Spleen (tissue), 11 donors: ENCODE data around the gene SMIM29. TPM values are rescaled to one million over a fixed set of nuclear protein-coding genes. Genes with fewer than 3 reads are reported as not detected.

Experiments used
- DNase-seq: peaks from one replicate; pipeline ENCODE4 v3.0.0-alpha.2; 2020
- H3K27ac ChIP-seq, 8 donors: fragments of 200-600 bp; sonication (generic) in 7 of 8; 1 replicate in 4 of 8; 2 replicates in 4 of 8; pipeline versions ENCODE4 v1.5.0 to v1.8.0; 2016 to 2021; ENCODE audit warnings: inconsistent platforms in 4 of 8, mild to moderate bottlenecking in 4 of 8, moderate library complexity in 1 of 8
- H3K27me3 ChIP-seq, 7 donors: fragments of 200-600 bp; sonication (generic) in 6 of 7; replicated peaks in 1 of 7; 1 replicate in 4 of 7; 2 replicates in 3 of 7; pipeline versions ENCODE4 v1.5.0 to v1.8.0; 2016 to 2021; ENCODE audit warnings: inconsistent platforms in 3 of 7, mild to moderate bottlenecking in 1 of 7
- H3K36me3 ChIP-seq, 6 donors: fragments of 200-600 bp; sonication (generic) in 5 of 6; 1 replicate in 4 of 6; 2 replicates in 2 of 6; pipeline versions ENCODE4 v1.5.0 to v1.8.0; 2016 to 2021; ENCODE audit warnings: inconsistent platforms in 2 of 6
- H3K4me1 ChIP-seq, 6 donors: fragments of 200-600 bp; sonication (generic) in 5 of 6; 1 replicate in 3 of 6; 2 replicates in 3 of 6; pipeline versions ENCODE4 v1.5.0 to v1.8.0; 2016 to 2021; ENCODE audit warnings: inconsistent platforms in 3 of 6
- H3K4me3 ChIP-seq, 8 donors: fragments of 200-600 bp; sonication (generic) in 7 of 8; 1 replicate in 4 of 8; 2 replicates in 4 of 8; pipeline versions ENCODE4 v1.5.0 to v1.8.0; 2016 to 2021; ENCODE audit warnings: inconsistent platforms in 4 of 8, mild to moderate bottlenecking in 4 of 8, moderate library complexity in 2 of 8
- H3K9me3 ChIP-seq, 8 donors: fragments of 200-600 bp; sonication (generic) in 7 of 8; 1 replicate in 4 of 8; 2 replicates in 4 of 8; pipeline versions ENCODE4 v1.5.0 to v1.8.0; 2016 to 2021; ENCODE audit warnings: inconsistent platforms in 4 of 8
- POLR2A ChIP-seq, 3 donors: fragments of 450-650 bp; IDR thresholded peaks; one replicate each; pipeline ENCODE4 v1.5.1; 2017; ENCODE audit warnings: antibody characterized with exemption in 3 of 3, mild to moderate bottlenecking in 1 of 3
- POLR2AphosphoS5 ChIP-seq, 3 donors: sonication (generic); formaldehyde crosslinking; IDR thresholded peaks; one replicate each; pipeline ENCODE4 v1.5.1; 2017; ENCODE audit warnings: antibody characterized with exemption in 3 of 3
- WGBS, 5 donors: extraction: QIAGEN DNeasy Blood & Tissue Kit in 3 of 5; methylation state at CpG; one replicate each; pipeline versions ENCODE4 v1.1.5 to v1.1.7; 2013 to 2018; 5-methylcytosine and 5-hydroxymethylcytosine counted together
- intact Hi-C: fragments of 100-400 bp; cut with DNase I; formaldehyde crosslinking; loops from one replicate; pipeline ENCODE4 v1.15.0; 2023; ENCODE audit warnings: low total_unique reads
- polyA plus RNA-seq, 3 donors: library from polyadenylated mRNA; stranded (reverse); fragments of 200-250 nt; gene quantifications; one replicate each; pipeline ENCODE4 v1.2.1, GENCODE V29; 2013
- total RNA-seq, 7 donors: library from RNA; depleted of rRNA in 3 of 7; stranded (reverse); fragments of >200 nt in 3 of 7; fragmentation: NEBNext Ultra II Directional in 4 of 7; extraction: Animal tissue kit (Norgen Biotek cat#: 25700) in 4 of 7; gene quantifications; one replicate each; pipeline versions ENCODE4 v1.1.0 to v1.2.1, GENCODE V29; 2016 to 2021
- TF ChIP-seq, protein P1 (sequence below), 11 experiments: fragments of 200-600 bp in 7 of 11; fragments of 450-650 bp in 4 of 11; sonication (generic) in 4 of 11; IDR thresholded peaks in 8 of 11; conservative IDR thresholded peaks in 3 of 11; 1 replicate in 7 of 11; 2 replicates in 4 of 11; pipeline versions ENCODE4 v1.4.0 to v1.8.0; 2016 to 2021; ENCODE audit warnings: antibody characterized with exemption in 11 of 11, inconsistent platforms in 4 of 11, mild to moderate bottlenecking in 1 of 11
- donor health status: healthy with polysubstance abuse.
- donor health status: DM: no; HTN: no; CAD: no; lungs with moderate emphysema.
- donor health status: DM: no; HTN: no; CAD: no.
- donor health status: Bipolar disorder and iron deficiency.
- donor health status: healthy.
- donor health status: DM: no; HTN: no; CAD: no.
- donor health status: DM: yes; HTN: yes; CAD: no.

Gene SMIM29
- total and polyA plus RNA-seq, 10 donors: 24.7 to 73.7 (median 36.4) TPM

DNA sequence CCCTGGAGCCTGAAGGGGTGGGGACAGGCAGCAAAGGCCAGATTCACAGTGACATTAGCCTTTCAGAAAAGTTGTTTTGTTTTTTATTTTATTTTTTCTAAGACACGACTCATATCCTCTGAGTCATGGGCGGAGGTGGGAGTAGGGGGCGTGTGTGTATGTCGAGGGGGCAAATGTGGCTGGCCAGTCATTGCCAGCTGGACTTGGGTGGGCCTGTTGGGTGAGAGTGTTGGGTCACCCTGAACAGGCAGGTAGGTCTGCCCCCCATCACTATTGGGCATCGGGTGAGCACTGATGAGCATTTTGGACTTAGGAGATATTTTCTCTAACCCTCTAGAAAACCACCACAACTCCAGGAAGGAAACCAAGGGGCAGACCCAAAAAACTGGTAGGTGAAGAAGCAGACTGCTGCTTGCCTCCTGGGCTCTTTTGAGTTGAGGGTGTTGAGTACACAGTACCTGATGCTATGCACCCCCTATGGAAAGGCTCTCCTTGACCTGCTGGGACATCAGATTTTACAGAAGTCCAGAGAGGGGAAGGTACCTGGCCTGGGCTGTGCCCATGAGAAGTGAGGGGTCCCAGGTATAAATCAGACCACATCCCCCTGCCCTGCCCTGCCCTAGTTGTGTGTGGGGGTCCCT lies 5.6 kb downstream of the SMIM29 start:
- Histone ChIP-seq H3K4me1 (peaks cover 23 to 84% (median 57%) of the 10 kb centered on the region in 6 donors), H3K27me3 (no peaks in the 10 kb centered on the region), H3K4me3 (no peak overlapping the region), H3K27ac (peak overlapping the region in 2 of 8 donors; percentile 10 to 63), H3K36me3 (peaks cover 0 to 76% (median 25%) of the 10 kb centered on the region in 6 donors), H3K9me3 (no peaks in the 10 kb centered on the region)
- TF ChIP-seq POLR2AphosphoS5 (IDR thresholded peaks at IDR 0.05) (no peak), POLR2A (IDR thresholded peaks at IDR 0.05) (no peak)
- TF ChIP-seq, protein P1, sequence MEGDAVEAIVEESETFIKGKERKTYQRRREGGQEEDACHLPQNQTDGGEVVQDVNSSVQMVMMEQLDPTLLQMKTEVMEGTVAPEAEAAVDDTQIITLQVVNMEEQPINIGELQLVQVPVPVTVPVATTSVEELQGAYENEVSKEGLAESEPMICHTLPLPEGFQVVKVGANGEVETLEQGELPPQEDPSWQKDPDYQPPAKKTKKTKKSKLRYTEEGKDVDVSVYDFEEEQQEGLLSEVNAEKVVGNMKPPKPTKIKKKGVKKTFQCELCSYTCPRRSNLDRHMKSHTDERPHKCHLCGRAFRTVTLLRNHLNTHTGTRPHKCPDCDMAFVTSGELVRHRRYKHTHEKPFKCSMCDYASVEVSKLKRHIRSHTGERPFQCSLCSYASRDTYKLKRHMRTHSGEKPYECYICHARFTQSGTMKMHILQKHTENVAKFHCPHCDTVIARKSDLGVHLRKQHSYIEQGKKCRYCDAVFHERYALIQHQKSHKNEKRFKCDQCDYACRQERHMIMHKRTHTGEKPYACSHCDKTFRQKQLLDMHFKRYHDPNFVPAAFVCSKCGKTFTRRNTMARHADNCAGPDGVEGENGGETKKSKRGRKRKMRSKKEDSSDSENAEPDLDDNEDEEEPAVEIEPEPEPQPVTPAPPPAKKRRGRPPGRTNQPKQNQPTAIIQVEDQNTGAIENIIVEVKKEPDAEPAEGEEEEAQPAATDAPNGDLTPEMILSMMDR (IDR thresholded peaks at IDR 0.05 in 8 of 11, conservative IDR thresholded peaks at IDR 0.05 in 3 of 11): no peak
- intact Hi-C loops: no loop called here
- 46 to 58% (median 52%) methylated on average over 5 of the region's 5 CpGs for WGBS, 5 donors
- no peak for DNase-seq

DNA sequence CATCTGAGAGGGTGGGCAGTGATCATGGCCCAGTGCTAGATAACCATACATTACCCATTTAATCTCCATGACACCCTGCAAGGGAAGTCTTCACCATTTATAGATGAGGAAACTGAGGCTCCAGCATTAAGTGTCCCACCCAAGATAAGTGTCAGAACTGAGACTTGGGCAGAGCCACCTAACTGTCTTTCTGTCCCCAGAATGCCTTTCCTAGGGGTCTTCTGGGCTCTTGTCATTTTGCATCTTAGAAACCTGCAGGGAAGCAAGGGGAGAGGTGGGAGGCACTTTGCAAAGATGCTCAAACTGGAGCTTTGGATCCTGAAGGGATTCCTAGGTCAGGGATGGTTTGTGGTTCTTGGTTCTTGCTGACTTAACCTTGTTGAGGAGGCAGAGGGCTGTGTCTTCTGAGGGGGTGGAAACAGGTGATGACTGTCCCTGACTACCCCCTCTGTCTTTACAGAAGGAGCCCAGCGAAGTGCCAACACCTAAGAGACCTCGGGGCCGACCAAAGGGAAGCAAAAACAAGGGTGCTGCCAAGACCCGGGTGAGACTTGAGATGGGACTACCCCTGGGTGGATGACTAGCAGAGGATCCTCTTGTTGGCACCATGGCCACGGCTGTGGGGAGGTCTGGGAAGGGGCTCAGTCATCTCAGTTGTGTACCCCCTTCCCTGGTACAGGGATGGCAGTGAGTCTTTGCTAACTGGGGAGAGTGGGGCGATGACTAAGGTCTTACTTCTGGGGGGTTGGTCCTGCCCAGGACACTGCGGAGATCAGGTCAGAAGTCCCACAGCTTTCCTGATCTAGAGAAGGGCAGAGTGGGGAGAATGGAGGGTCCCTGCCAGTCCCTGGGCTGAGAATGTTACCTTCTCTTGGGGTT lies 6.3 kb downstream of the SMIM29 start:
- TF ChIP-seq, protein P1 (IDR thresholded peaks at IDR 0.05 in 8 of 11, conservative IDR thresholded peaks at IDR 0.05 in 3 of 11): no peak
- no peak for TF ChIP-seq POLR2A (IDR thresholded peaks at IDR 0.05)
- peaks cover 17 to 83% (median 54%) of the 10 kb centered on the region in 6 donors for H3K4me1 ChIP-seq
- H3K4me3 ChIP-seq: no peak overlapping the region
- no peaks in the 10 kb centered on the region for H3K27me3 ChIP-seq
- peak; percentile 66 for DNase-seq
- peaks cover 0 to 74% (median 25%) of the 10 kb centered on the region in 6 donors for H3K36me3 ChIP-seq
- H3K27ac ChIP-seq: peak overlapping the region in 1 of 8 donors; percentile 63
- no peaks in the 10 kb centered on the region for H3K9me3 ChIP-seq
- intact Hi-C loops: no loop called here
- 79 to 97% (median 86%) methylated on average over 7 of the region's 7 CpGs for WGBS, 5 donors

DNA sequence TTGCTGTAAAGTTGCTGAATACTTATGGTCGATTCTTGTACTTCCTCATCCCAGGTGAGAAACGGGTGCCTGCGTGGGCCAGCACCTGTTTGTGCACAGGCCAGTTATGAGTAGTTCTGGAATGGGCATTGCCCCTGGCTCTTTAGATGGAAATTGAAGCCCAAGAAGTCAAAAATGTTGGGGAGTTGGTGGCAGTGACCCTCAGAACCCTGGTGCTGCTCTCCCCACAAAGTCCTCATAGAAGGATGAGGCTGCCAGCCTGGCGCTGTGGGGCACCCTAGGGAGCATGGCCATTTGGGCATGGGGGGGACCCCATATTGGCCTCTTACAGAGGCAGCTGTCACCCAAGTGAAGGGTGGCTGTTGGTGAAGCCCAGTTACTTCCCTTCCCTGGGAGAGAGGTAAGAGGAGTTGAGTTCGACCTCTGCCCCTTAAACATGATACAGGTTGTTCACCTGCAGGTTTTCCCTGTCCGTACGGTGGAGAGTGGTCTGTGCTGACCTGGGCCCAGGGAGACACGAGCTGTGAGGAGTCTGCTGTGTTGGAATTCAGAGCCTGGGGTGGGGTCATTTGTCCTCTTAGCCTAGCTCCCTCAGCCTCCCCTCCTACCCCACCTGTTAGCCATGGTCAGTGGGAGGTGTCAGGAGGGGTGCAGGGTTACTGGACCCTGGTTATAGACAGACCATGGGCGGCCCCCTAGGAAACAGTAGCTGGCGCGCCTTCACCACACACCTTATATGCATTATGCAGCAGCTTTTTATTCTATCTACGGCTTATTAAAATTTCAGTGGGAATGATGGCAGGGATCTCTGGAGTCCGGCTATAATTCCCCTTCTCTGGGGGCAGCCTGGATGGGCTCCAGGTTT lies 7.2 kb downstream of the SMIM29 start:
- TF ChIP-seq POLR2AphosphoS5 (IDR thresholded peaks at IDR 0.05): peak in 1 of 3 donors; percentile 5
- no peak for TF ChIP-seq POLR2A (IDR thresholded peaks at IDR 0.05)
- H3K27ac ChIP-seq: peak overlapping the region in 1 of 8 donors; percentile 14
- WGBS, 5 donors: 87 to 92% (median 89%) methylated on average over 13 of the region's 13 CpGs
- no peaks in the 10 kb centered on the region for H3K27me3 ChIP-seq
- H3K9me3 ChIP-seq: no peaks in the 10 kb centered on the region
- peak; percentile 61 for DNase-seq
- intact Hi-C loops: no loop called here
- H3K4me1 ChIP-seq: peaks cover 14 to 74% (median 46%) of the 10 kb centered on the region in 6 donors
- peaks cover 0 to 65% (median 25%) of the 10 kb centered on the region in 6 donors for H3K36me3 ChIP-seq
- H3K4me3 ChIP-seq: no peak overlapping the region
